Medulla oblongata (tissue), 1 donor: Measurements from ENCODE around the gene SCRT2.
"Not testable (repeated sequence)": the region's sequence is repeated elsewhere in the genome, so short reads cannot be mapped to it uniquely, and the experiment has no call there.

ENCODE experiments used
- DNase-seq: peaks from one replicate; pipeline ENCODE4 v3.0.0-alpha.2; 2015; ENCODE audit errors: extremely low spot score

The SCRT2 gene

GRCh38 chr20:653110-653589, 22.5 kb downstream of the SCRT2 start, which contains the start of gene SRXN1:
Gene SRXN1 (minus strand): TSS chr20:653200. CDS start chr20:653185, 15 bp downstream.
- DNase-seq = peak; percentile 83

GRCh38 chr20:652615-653109, 22.9 kb downstream of the SCRT2 start:
- DNase-seq = no peak

GRCh38 chr20:651713-652614, 23.6 kb downstream of the SCRT2 start:
- no peak for DNase-seq

- no peak for DNase-seq
Observed at GRCh38 chr20:650954-651353, 24.6 kb downstream of the SCRT2 start.

GRCh38 chr20:650281-650680, 25.3 kb downstream of the SCRT2 start:
- no peak for DNase-seq

GRCh38 chr20:647479-648019, 28.1 kb downstream of the SCRT2 start:
- DNase-seq = no peak

- DNase-seq = no peak
Observed at GRCh38 chr20:646868-647233, 28.8 kb downstream of the SCRT2 start.

- no peak for DNase-seq
Observed at GRCh38 chr20:646107-646867, 29.3 kb downstream of the SCRT2 start.

GRCh38 chr20:645318-646106, 30.1 kb downstream of the SCRT2 start:
- DNase-seq = peak; percentile 50

- DNase-seq = no peak
Observed at GRCh38 chr20:644692-645317, 30.8 kb downstream of the SCRT2 start.

GRCh38 chr20:642398-643174, 33.0 kb downstream of the SCRT2 start:
- DNase-seq = no peak

- not testable (repeated sequence) for DNase-seq
Observed at GRCh38 chr20:642013-642397, 33.6 kb downstream of the SCRT2 start.

- no peak for DNase-seq
Observed at GRCh38 chr20:641516-641875, 34.1 kb downstream of the SCRT2 start.

- DNase-seq = no peak
Observed at GRCh38 chr20:640674-641515, 34.7 kb downstream of the SCRT2 start.

GRCh38 chr20:638579-638978, 37.0 kb downstream of the SCRT2 start:
- no peak for DNase-seq

GRCh38 chr20:637559-637958, 38.0 kb downstream of the SCRT2 start:
- DNase-seq = no peak

- no peak for DNase-seq
Observed at GRCh38 chr20:635893-636338, 39.7 kb downstream of the SCRT2 start.

GRCh38 chr20:635028-635892, 40.3 kb downstream of the SCRT2 start:
- no peak for DNase-seq
